Stimulated activated CD8-positive, alpha-beta memory T cell treated with anti-CD3 and anti-CD28 coated beads, Interleukin-12 subunit alpha, Interleukin-12 subunit beta, amount 100 ng/mL, for 24 hours (primary cell): ENCODE data around the gene TEX261.

Experiments used
- DNase-seq: peaks from one replicate; pipeline ENCODE4 v3.0.0-alpha.2; 2020; ENCODE audit errors: extremely low read depth

Gene TEX261

GRCh38 chr2:70959851-70960832 is 34.5 kb downstream of the TEX261 start:
- no peak for DNase-seq

GRCh38 chr2:70959271-70959761 is 35.4 kb downstream of the TEX261 start:
- no peak for DNase-seq

GRCh38 chr2:70958759-70959158 is 35.9 kb downstream of the TEX261 start:
- no peak for DNase-seq

GRCh38 chr2:70957798-70958197 is 36.9 kb downstream of the TEX261 start:
- no peak for DNase-seq

- DNase-seq: no peak
These were observed 38.5 kb downstream of the TEX261 start for GRCh38 chr2:70956141-70956540.

GRCh38 chr2:70954886-70955285 is 39.8 kb downstream of the TEX261 start:
- DNase-seq: no peak

GRCh38 chr2:70949086-70949485 is 45.6 kb downstream of the TEX261 start:
- no peak for DNase-seq

- DNase-seq: peak; percentile 51
These were observed 46.2 kb downstream of the TEX261 start for GRCh38 chr2:70948337-70949003.

- DNase-seq: no peak
These were observed 47.0 kb downstream of the TEX261 start for GRCh38 chr2:70947556-70948184.

GRCh38 chr2:70946832-70947442 is 47.7 kb downstream of the TEX261 start:
- no peak for DNase-seq

GRCh38 chr2:70944111-70944690 is 50.5 kb downstream of the TEX261 start:
- DNase-seq: no peak

- no peak for DNase-seq
These were observed 51.3 kb downstream of the TEX261 start for GRCh38 chr2:70943205-70943871.

GRCh38 chr2:70942396-70943204 is 52.1 kb downstream of the TEX261 start:
- DNase-seq: no peak

GRCh38 chr2:70941701-70942100 is 53.0 kb downstream of the TEX261 start:
- no peak for DNase-seq

- no peak for DNase-seq
These were observed 53.5 kb downstream of the TEX261 start for GRCh38 chr2:70941186-70941585.

- no peak for DNase-seq
These were observed 54.7 kb downstream of the TEX261 start for GRCh38 chr2:70939839-70940580.

GRCh38 chr2:70939001-70939838 is 55.5 kb downstream of the TEX261 start:
- no peak for DNase-seq

- DNase-seq: no peak
These were observed 56.1 kb downstream of the TEX261 start for GRCh38 chr2:70938586-70938950.
